H9 (cell line): Measurements from ENCODE around the gene HEATR3. TPM values are rescaled to one million over a fixed set of nuclear protein-coding genes. Genes with fewer than 3 reads are reported as not detected.

Experiments used
- DNase-seq: peaks from one replicate; pipeline ENCODE4 v3.0.0-alpha.2; 2017
- H2AFZ ChIP-seq: one replicate; pipeline ENCODE4 v1.6.1; 2013; ENCODE audit warnings: mild to moderate bottlenecking, low read length, control low read depth, moderate library complexity
- H2AK5ac ChIP-seq: 2 replicates; pipeline ENCODE4 v1.6.1; 2013; ENCODE audit warnings: low read length, control low read depth, mixed read lengths; ENCODE audit not compliant: insufficient read length
- H2BK120ac ChIP-seq: one replicate; pipeline ENCODE4 v1.6.1; 2013; ENCODE audit warnings: low read depth, mild to moderate bottlenecking, low read length, control low read depth, inconsistent platforms; ENCODE audit not compliant: poor library complexity, severe bottlenecking
- H2BK12ac ChIP-seq: 2 replicates; pipeline ENCODE4 v1.6.1; 2013; ENCODE audit warnings: low read length, control low read depth, mixed read lengths, low read depth; ENCODE audit not compliant: insufficient read length
- H2BK15ac ChIP-seq: 2 replicates; pipeline ENCODE4 v1.6.1; 2013; ENCODE audit warnings: low read depth, low read length, control low read depth
- H2BK20ac ChIP-seq: one replicate; pipeline ENCODE4 v1.6.1; 2013; ENCODE audit warnings: low read depth, mild to moderate bottlenecking, low read length, control low read depth, inconsistent platforms; ENCODE audit not compliant: poor library complexity, severe bottlenecking
- H2BK5ac ChIP-seq: 2 replicates; pipeline ENCODE4 v1.6.1; 2013; ENCODE audit warnings: low read length, control low read depth, mixed read lengths; ENCODE audit not compliant: insufficient read length
- H3K14ac ChIP-seq: 2 replicates; pipeline ENCODE4 v1.6.1; 2013; ENCODE audit warnings: low read length, control low read depth; ENCODE audit not compliant: insufficient read depth
- H3K18ac ChIP-seq: 2 replicates; pipeline ENCODE4 v1.6.1; 2013; ENCODE audit warnings: low read depth, mild to moderate bottlenecking, mixed read lengths, low read length, control low read depth; ENCODE audit not compliant: insufficient read length
- H3K23ac ChIP-seq: 2 replicates; pipeline ENCODE4 v1.6.1; 2013; ENCODE audit warnings: low read length, control low read depth, mixed read lengths, low read depth; ENCODE audit not compliant: insufficient read length
- H3K23me2 ChIP-seq: 2 replicates; pipeline ENCODE4 v1.6.1; 2013; ENCODE audit warnings: low read depth, mild to moderate bottlenecking, mixed read lengths, low read length, control low read depth; ENCODE audit not compliant: insufficient read length, poor library complexity, severe bottlenecking
- H3K27ac ChIP-seq: 2 replicates; pipeline ENCODE4 v1.5.1; 2013; ENCODE audit warnings: low read length, control low read depth, mixed read lengths, low read depth; ENCODE audit not compliant: insufficient read length
- H3K27me3 ChIP-seq: 2 replicates; pipeline ENCODE4 v1.6.1; 2013; ENCODE audit warnings: low read length, control low read depth, inconsistent platforms; ENCODE audit not compliant: insufficient read depth
- H3K4ac ChIP-seq: 2 replicates; pipeline ENCODE4 v1.6.1; 2013; ENCODE audit warnings: low read depth, mild to moderate bottlenecking, control low read depth, inconsistent platforms, low read length, moderate library complexity
- H3K4me1 ChIP-seq: 2 replicates; pipeline ENCODE4 v1.6.1; 2013; ENCODE audit warnings: low read length, control low read depth, inconsistent platforms; ENCODE audit not compliant: insufficient read depth
- H3K4me2 ChIP-seq: 2 replicates; pipeline ENCODE4 v1.6.1; 2013; ENCODE audit warnings: low read length, control low read depth, mixed read lengths; ENCODE audit not compliant: insufficient read length, insufficient read depth
- H3K56ac ChIP-seq: 2 replicates; pipeline ENCODE4 v1.6.1; 2013; ENCODE audit warnings: low read depth, mild to moderate bottlenecking, mixed read lengths, low read length, control low read depth; ENCODE audit not compliant: insufficient read length
- H3K79me1 ChIP-seq: 2 replicates; pipeline ENCODE4 v1.6.1; 2013; ENCODE audit warnings: low read depth, mild to moderate bottlenecking, moderate library complexity, low read length, control low read depth, inconsistent platforms; ENCODE audit not compliant: insufficient read depth, poor library complexity, severe bottlenecking
- H3K79me2 ChIP-seq: 2 replicates; pipeline ENCODE4 v1.6.1; 2013; ENCODE audit warnings: low read length, control low read depth, inconsistent platforms; ENCODE audit not compliant: insufficient read depth
- H3K9ac ChIP-seq: 2 replicates; pipeline ENCODE4 v1.6.1; 2013; ENCODE audit warnings: low read length, control low read depth, mixed read lengths; ENCODE audit not compliant: insufficient read length; ENCODE audit errors: extremely low read depth
- H3K9me3 ChIP-seq: one replicate; pipeline ENCODE4 v1.6.1; 2013; ENCODE audit warnings: low read depth, low read length, inconsistent platforms; ENCODE audit not compliant: control insufficient read depth
- H3T11ph ChIP-seq: one replicate; pipeline ENCODE4 v1.6.1; 2013; ENCODE audit warnings: mild to moderate bottlenecking, low read length, control low read depth, inconsistent platforms
- H4K20me1 ChIP-seq: one replicate; pipeline ENCODE4 v1.6.1; 2013; ENCODE audit not compliant: control insufficient read depth, insufficient read length, insufficient read depth
- H4K5ac ChIP-seq: 2 replicates; pipeline ENCODE4 v1.6.1; 2013; ENCODE audit warnings: low read depth, mild to moderate bottlenecking, mixed read lengths, low read length, control low read depth; ENCODE audit not compliant: insufficient read length
- H4K8ac ChIP-seq: replicated peaks from 2 replicates; pipeline ENCODE4 v1.6.1; 2013; ENCODE audit warnings: low read length, control low read depth, mixed read lengths, low read depth; ENCODE audit not compliant: insufficient read length
- H4K91ac ChIP-seq: 2 replicates; pipeline ENCODE4 v1.6.1; 2013; ENCODE audit warnings: low read depth, mild to moderate bottlenecking, moderate library complexity, mixed read lengths, low read length, control low read depth; ENCODE audit not compliant: insufficient read length
- H3K27ac Mint-ChIP-seq, 3 experiments: 2 replicates in 2 of 3; 3 replicates in 1 of 3; pipeline ENCODE4 v1.8.0; 2020 to 2021; ENCODE audit warnings: mixed read lengths in 3 of 3, mild to moderate bottlenecking in 1 of 3, moderate library complexity in 1 of 3
- H3K27me3 Mint-ChIP-seq: 2 replicates; pipeline ENCODE4 v1.8.0; 2021; ENCODE audit warnings: low read depth, mild to moderate bottlenecking, moderate library complexity, mixed read lengths
- H3K36me3 Mint-ChIP-seq, 3 experiments: 2 replicates in 2 of 3; 3 replicates in 1 of 3; pipeline ENCODE4 v1.8.0; 2020 to 2021; ENCODE audit warnings: low read depth in 3 of 3, mixed read lengths in 3 of 3; ENCODE audit not compliant: insufficient read depth in 1 of 3
- H3K4me1 Mint-ChIP-seq, 2 experiments: 2 replicates each; pipeline ENCODE4 v1.8.0; 2020; ENCODE audit warnings: mixed read lengths in 2 of 2
- H3K4me3 Mint-ChIP-seq, 2 experiments: 2 replicates in 1 of 2; 3 replicates in 1 of 2; pipeline ENCODE4 v1.8.0; 2020 to 2021; ENCODE audit warnings: mild to moderate bottlenecking in 2 of 2, mixed read lengths in 2 of 2, moderate library complexity in 1 of 2
- H3K9me3 Mint-ChIP-seq, 2 experiments: 2 replicates in 1 of 2; 3 replicates in 1 of 2; pipeline ENCODE4 v1.8.0; 2020; ENCODE audit warnings: mild to moderate bottlenecking in 2 of 2, mixed read lengths in 2 of 2, moderate library complexity in 1 of 2
- CTCF ChIP-seq: fragments of 200-600 bp; sonication (generic); conservative IDR thresholded peaks from 3 replicates; pipeline ENCODE4 v1.8.0; 2021; ENCODE audit warnings: antibody characterized with exemption, mild to moderate bottlenecking
- WGBS: extraction: QIAGEN DNeasy Blood & Tissue Kit; methylation state at CpG from one replicate; pipeline ENCODE4 v1.1.7; 2013; ENCODE audit warnings: missing lambda C conversion rate, low lambda C conversion rate, mixed read lengths; ENCODE audit not compliant: insufficient read length; ENCODE audit errors: extremely low coverage; 5-methylcytosine and 5-hydroxymethylcytosine counted together
- total RNA-seq: library from RNA; stranded (reverse); gene quantifications from 2 replicates; pipeline ENCODE4 v1.2.1, GENCODE V29; 2021

HEATR3 gene
- total RNA-seq, 1 experiment from 2014 or later: 26.5 TPM

- Histone ChIP-seq H3K79me2 (no peaks in the 10 kb centered on the region), H4K20me1 (no peaks in the 10 kb centered on the region), H3K56ac (no peak overlapping the region), H4K5ac (no peak overlapping the region), H4K91ac (no peak overlapping the region), H3T11ph (no peak overlapping the region), H2BK12ac (no peak overlapping the region), H2AFZ (no peak overlapping the region), H3K23ac (no peak overlapping the region), H2BK5ac (no peak overlapping the region), H3K27me3 (no peaks in the 10 kb centered on the region), H3K27ac (no peak overlapping the region), H3K79me1 (no peaks in the 10 kb centered on the region), H3K4ac (no peak overlapping the region), H3K4me1 (no peaks in the 10 kb centered on the region), H2AK5ac (no peak overlapping the region), H3K23me2 (peaks cover 3% of the 10 kb centered on the region), H3K9me3 (no peaks in the 10 kb centered on the region), H3K14ac (no peak overlapping the region), H2BK120ac (no peak overlapping the region), H4K8ac (no peak overlapping the region), H2BK20ac (no peak overlapping the region), H3K9ac (no peak overlapping the region), H3K4me2 (no peak overlapping the region), H2BK15ac (no peak overlapping the region), H3K18ac (no peak overlapping the region)
- no peak for DNase-seq
- Mint-ChIP-seq H3K27ac (no peak overlapping the region; a peak in 1 of 7 replicates), H3K9me3 (peaks cover 2 to 8% of the 10 kb centered on the region in 2 experiments; a peak in 4 of 5 replicates), H3K4me1 (0 out of 4 replicates have a peak, but pooled peaks cover 0 to 2% of the 10 kb centered on the region in 2 experiments), H3K4me3 (no peak overlapping the region), H3K27me3 (peaks cover 6% of the 10 kb centered on the region), H3K36me3 (peaks cover 0 to 3% (median 0%) of the 10 kb centered on the region in 3 experiments; a peak in 1 of 7 replicates)
- TF ChIP-seq CTCF: no peak
- WGBS: no CpG with 5 or more reads among the region's 1 CpG
Observed at GRCh38 chr16:50061326-50061725, 4.4 kb upstream of the HEATR3 start.
